ENCODE measurements around the gene SNPH.
A peak's percentile ranks its signal among the peaks of the same experiment; 100 is the strongest.

Gene SNPH

DNA sequence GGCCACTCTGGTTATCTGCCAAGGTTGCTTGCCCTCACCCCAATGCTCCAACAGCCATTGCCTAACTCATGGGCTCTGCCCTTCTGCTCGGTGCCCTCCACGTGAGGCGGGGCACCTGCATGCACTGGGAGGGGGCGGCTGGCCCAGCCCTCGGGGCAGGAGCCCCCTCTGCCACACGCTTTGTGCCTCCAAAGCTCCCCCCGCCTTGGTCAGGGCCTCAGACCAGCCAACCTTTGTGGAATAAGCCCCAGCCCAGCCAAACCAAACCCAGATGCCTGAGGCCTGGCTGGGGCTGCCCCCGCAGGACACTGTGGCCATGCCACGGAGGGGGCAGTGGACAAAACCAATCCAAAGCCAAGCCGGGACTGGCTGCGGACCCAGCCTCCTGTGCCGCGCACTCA is 41.5 kb downstream of the SNPH start:
- DNase-seq: no peak

GRCh38 chr20:1308067-1308701 is 42.1 kb downstream of the SNPH start:
- peak; percentile 6 for DNase-seq

GRCh38 chr20:1308702-1309095 is 42.6 kb downstream of the SNPH start:
- DNase-seq: peak; percentile 3

- no peak for DNase-seq
Measured at GRCh38 chr20:1309439-1309847, 43.3 kb downstream of the SNPH start.

- DNase-seq: no peak
Measured at GRCh38 chr20:1310071-1310470, 44.0 kb downstream of the SNPH start.

DNA sequence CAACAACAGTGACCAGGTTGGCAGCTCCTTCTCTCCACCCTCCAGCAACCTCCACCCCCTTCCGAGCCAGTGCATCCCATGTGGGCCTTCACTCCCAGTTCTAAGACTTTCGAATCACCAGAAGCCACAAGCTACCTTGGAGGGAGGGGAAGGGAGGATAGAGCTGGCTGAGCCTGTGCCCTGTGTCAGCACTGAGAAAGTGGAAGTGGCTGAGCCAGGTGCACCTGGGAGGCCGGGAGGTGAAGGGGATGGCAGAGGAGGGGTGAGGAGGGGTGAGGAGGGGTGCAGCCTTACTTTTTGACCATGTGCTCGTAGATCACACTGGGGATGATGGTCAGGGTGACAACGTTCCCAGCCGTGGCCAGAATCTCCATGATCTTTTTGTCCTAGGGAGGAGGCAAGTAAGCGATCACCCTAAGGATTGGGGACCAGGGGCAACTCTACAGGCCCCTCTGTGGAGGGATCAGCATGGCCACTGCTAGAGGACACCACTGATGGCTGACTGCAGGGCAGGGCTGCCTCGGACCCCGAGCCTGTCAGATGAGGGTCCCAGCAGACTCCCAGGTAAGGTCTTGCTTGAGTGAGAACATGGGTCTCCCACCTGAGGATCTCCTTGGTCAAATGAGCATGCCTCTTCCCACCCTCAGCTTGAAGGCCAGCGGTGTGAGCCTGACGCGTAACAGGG is 44.6 kb downstream of the SNPH start:
- DNase-seq: no peak

- no peak for DNase-seq
Measured at GRCh38 chr20:1312308-1312707, 46.2 kb downstream of the SNPH start.

DNA sequence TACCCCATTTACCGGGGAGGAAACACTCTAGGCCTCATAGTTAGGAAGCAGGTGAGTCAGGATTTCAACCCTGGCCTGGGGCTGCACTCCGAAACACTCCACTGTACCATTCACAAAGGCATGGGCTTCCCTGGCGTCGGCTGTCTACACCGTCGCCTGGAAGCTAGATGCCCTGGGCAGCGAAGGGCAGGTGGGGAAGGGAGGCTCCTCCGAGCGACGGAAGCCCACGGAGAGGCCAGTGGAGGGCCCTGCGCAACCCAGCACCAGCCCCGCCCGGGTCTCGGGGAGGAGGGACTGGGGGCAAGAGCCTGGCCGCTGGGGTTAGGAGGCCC is 46.8 kb downstream of the SNPH start:
- DNase-seq: no peak

- peak; percentile 40 for DNase-seq
Measured at GRCh38 chr20:1313236-1313964, 47.3 kb downstream of the SNPH start.

- no peak for DNase-seq
Measured at GRCh38 chr20:1315804-1316203, 49.7 kb downstream of the SNPH start.

- no peak for DNase-seq
Measured at GRCh38 chr20:1317545-1318255, 51.6 kb downstream of the SNPH start.

- DNase-seq: no peak
Measured at GRCh38 chr20:1319051-1319450, 53.0 kb downstream of the SNPH start.

DNA sequence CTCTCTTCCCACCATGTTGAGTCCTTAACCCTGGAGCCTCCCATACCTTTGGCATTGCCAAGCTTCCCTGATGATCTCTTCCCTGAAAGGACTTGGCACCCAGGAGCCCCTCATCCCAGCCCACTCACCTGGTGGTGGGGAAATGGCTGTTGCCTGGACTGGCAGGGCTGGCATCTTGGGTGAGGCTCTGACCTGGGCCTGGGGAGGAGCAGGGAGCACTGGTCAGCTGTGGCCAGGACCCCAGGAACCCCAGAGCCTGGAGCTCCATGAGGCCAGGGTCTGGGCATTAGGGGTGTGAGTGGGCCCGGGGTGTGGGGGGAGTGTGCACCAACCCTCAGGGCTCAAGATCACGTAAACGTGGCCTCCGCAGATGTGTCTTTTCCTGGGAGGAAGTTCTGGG is 53.4 kb downstream of the SNPH start:
- no peak for DNase-seq

DNA sequence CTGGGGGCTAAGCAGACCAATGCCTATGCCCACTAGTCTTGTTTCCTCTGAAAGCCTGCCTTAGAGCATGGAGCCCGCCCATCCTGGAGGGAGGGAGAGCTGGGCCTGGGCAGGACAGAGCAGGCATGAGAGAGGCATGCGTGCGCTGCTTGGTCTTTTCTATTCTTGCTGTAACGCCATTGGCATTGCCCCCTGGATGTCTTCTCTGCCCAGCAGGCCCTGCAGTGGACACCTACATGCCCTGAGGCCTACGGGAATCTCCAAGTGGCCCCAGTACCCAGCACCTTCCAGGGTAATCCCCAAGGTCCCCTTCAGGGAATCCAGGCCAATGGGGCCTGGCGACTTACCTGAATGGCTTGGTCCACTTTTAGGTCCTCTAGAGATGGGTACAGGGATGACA is 53.9 kb downstream of the SNPH start:
- DNase-seq: no peak

DNA sequence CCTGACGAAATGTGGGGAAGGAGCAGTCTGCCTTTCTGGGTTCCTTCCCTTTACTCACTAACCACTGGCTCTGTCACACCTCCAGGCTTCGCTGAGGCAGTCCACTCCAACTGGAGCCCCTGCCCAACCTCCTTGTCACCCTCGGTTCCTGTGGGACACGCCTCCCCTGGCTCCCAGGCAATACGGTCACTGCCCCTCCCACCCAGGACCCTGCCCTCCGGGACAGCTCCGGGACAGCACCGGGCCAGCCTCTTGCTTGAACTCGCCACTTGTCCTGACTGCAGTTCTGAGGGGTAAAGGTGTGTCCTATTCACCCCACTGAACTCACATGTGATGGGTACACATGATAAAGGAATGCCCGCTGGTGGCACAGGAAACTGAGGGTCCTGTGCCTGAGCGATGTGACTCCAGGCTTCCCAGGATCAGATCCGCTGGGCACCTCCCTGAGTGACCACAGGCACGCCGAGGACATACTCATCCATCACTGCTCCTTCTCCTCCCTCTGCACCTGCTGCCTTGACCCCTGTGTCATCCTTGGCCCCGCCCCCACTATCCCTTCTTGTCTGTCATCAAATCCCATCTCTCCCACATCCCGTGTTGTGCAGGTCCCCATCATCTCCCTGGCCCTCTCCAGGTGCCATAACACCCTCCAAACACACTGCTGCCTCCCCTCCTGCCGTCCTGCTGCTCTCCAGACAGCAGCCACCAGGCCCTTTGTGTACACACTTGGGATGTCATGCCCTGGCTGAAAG is 55.0 kb downstream of the SNPH start:
- DNase-seq: no peak

- no peak for DNase-seq
Measured at GRCh38 chr20:1321654-1321939, 55.5 kb downstream of the SNPH start.

DNA sequence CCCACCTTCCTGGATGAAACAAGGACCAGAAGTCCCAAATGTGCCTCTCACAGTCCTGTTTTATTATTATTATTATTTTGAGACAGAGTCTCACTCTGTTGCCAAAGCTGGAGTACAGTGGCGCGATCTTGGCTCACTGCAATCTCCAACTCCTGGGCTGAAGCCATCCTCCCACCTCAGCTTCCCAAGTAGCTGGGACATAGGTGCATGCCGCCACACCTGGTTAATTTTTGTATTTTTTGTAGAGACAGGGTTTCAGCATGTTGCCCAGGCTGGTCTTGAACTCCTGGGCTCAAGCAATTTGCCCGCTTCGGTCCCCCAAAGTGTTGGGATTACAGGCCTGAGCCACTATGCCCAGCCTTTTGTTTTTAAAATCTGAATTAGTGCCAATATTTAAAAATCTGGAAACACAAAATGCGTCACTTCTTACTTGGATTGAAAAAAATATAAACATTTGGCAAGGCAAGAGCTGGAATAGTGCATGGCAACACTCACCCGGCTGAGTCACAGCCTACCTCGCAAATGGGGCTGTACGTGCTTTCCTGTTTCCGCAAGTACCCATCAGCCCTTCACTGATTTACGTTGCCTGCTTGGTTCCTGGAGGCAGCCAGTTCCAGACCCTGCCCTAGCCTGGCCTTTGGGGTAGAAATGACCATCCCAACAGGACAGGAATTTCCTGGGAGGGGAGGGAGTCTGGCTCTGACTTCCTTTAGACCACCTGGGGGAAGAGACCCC is 56.6 kb downstream of the SNPH start:
- no peak for DNase-seq

GRCh38 chr20:1323256-1323655 is 57.2 kb downstream of the SNPH start:
- DNase-seq: no peak

- no peak for DNase-seq
Measured at GRCh38 chr20:1323830-1324597, 57.9 kb downstream of the SNPH start.

DNA sequence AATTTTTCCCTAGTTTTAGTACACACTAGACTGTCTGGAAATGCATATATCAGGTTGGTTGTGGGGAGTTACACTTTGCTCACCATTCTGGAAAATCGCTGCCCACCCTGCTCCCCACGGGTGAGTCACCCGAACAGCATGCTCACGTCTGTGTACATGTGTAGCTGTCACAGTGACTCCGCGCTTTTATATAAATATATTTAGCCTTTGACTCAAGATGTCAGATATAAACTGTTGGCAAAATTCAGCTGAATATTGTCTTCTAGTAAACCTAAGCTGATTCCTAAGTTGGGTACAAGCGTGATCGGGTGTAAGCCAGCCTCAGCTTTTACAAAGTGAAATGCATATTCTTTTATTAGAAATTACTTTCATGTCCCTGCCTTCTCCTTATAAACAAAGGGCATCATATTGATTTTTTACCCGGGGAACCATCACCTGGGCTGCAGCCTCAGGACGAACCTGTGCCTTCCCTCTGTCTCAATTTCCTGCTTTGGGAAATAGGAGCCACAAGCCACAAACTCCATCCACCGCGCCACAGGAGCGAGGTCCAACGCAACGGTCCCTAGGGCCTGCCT is 58.6 kb downstream of the SNPH start:
- DNase-seq: no peak

Data from NCI-H1436 (cell line).